Measurements from ENCODE around the gene TBC1D2B.
A peak's percentile ranks its signal among the peaks of the same experiment; 100 is the strongest.

TBC1D2B gene

GRCh38 chr15:78024519-78024870 lies 53.0 kb downstream of the TBC1D2B start:
- peak in 2 of 3 donors; percentile 39 to 58 for DNase-seq

DNA sequence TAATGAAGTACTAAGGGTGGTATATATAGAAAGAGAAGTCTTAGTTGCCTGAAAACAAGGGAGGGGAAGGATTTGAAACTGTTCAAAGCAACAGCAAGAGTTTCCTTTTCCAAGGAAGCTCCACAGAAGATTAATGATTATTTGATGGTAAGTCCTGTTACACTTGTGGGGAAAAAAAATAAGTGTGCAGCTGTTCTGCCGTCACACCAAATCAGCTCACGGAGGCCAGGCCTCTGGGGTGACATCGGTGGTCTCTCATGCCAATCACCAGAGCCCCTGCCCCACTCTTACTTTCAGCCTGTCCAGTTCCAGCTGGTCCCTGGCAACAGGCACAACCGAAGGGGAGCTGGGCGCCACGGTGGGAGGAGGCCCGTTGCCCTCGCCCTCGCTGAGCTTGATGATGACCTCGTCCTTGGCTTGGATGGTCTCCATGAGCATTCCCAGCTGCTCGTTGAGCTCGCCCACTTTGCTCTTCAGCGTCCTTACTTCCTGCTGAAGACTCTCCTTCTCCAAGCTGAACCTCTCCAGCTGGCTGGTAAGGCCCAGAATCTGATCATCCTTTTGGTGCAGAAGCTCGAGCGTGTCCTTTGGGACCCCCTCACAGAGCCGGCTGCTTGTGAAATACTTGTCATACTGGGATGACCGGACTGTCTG lies 53.5 kb downstream of the TBC1D2B start:
- no peak for DNase-seq

DNA sequence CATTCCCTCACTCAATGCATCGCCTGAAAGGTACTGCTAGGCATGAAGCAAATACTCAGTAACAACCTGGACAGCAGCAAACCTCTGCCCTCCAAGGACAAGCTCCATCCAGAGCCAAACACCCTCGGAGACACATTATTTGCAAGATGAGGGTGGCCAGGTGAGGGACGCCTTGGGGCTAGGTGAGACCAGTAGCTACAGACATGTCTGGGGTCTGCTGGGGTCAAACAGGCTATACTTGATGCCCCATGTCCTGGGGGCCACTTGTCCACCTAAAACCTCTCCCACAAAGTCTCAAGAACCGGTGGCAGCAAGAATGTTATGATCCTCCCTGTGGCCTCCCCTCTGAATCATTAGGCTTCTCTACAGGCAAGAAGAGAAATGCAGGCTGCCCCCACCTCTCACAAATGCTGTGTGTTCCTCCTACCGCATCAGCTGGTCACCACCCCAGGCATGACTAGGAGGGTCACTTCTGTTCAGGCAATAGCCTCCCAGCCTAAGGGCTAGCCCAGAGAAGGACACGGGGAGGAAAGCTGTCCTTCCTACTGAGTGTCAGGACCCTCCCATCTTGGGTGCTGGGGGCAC lies 54.3 kb downstream of the TBC1D2B start:
- DNase-seq, result peak in 1 of 3 donors; percentile 36

DNA sequence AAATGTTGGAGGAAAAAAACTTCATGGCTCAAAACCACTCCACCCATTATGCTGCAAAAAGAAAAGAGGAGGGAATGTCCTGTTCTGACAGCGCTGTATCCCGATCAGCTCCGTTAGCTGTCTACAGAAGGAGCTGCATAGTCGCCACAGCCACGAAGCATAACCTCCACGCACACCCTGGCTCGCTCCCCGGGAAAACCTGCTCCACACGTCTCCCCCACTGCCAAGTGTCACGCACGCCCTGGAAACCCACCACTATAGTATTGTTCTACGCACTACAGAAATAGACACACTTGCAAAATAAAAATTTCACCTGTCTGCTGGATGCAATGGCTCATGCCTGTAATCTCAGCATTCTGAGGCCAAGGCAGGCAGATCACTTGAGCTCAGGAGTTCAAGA lies 55.8 kb downstream of the TBC1D2B start:
- no peak for DNase-seq

- DNase-seq, result no peak
Measured at GRCh38 chr15:78020007-78020406, 57.5 kb downstream of the TBC1D2B start.

GRCh38 chr15:78018946-78019644 lies 58.4 kb downstream of the TBC1D2B start:
- DNase-seq, result peak; percentile 83 to 86 (median 84)

DNA sequence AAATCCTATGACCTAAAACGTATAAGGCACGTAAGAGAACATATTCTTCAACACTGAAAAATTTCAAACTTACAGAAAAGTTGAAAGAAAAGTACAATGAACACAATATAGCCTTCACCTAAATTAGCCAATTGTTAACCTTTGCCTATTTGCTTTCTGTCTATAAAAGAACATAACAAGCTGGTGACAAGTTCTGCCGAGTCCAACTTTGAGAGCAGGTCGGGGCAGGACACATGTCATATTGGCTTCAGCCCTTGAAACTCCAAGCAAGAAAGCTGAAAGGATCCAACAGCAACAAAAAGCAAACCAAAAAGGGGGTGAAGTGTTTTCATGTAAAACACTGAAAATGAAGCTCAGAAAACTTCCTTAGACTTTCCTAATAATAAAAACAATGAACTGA lies 59.1 kb downstream of the TBC1D2B start:
- no peak for DNase-seq

GRCh38 chr15:78016860-78017259 lies 60.7 kb downstream of the TBC1D2B start:
- DNase-seq, result no peak

DNA sequence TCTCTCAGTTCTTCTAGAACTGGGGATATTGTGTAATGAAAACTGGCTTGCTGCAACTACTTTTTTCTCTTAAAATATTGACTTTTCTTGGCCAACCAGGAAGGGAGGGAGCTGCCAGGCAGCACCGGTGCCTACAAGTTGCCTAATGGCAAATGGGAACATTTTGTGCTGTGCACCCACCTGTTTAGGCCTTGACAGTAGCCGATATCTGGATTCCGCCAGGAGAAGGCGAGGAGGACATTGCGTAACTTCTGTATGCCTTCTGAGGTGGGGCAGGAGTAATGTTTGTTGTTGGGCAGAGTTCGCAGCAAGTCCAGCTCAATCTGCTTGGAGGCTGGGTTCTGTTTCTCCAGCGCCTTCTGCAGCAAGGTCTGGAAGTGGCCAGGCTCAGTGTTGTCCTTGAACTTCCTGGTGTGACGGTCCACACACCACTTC lies 64.9 kb downstream of the TBC1D2B start:
- DNase-seq, result no peak

GRCh38 chr15:78010067-78010466 lies 67.4 kb downstream of the TBC1D2B start:
- DNase-seq, result no peak

- DNase-seq, result peak in 1 of 3 donors; percentile 21
Measured at GRCh38 chr15:78007964-78008886, 69.3 kb downstream of the TBC1D2B start.

DNA sequence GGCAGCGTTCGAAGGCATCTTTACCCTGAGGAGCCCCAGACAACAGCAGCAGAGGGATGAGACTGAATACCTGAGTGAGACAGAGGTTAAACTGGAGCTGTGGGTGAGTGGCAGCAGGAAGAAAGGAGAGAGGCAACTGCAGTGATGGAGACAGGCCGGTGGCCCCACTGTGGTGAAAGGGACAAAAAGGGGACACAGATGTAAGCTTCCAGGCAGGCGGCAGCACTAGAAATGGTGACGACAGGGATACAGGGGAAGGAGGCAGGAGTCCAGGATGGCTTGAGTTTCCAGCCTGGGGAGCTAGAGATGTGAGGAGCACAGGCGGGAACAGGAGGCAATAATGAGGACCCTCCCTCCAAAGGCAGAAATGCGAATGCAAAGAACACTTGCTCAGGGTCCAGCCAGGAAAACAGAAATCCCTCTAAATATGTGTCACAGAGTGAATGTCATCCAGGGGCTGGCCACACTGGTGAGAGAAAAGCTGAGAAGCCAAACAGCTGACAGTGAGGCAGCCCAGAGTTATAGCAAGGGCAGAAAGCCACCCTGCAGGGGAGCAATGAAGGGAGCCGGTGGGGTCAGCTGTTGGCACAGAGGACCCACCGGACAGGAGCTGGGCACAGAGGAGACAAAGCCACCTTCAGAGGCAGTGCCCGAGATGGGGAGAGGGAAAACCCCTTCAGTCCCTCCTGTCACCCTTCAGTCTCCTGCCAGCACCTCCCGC lies 70.1 kb downstream of the TBC1D2B start:
- DNase-seq, result no peak

- no peak for DNase-seq
Measured at GRCh38 chr15:78006567-78007205, 70.8 kb downstream of the TBC1D2B start.

DNA sequence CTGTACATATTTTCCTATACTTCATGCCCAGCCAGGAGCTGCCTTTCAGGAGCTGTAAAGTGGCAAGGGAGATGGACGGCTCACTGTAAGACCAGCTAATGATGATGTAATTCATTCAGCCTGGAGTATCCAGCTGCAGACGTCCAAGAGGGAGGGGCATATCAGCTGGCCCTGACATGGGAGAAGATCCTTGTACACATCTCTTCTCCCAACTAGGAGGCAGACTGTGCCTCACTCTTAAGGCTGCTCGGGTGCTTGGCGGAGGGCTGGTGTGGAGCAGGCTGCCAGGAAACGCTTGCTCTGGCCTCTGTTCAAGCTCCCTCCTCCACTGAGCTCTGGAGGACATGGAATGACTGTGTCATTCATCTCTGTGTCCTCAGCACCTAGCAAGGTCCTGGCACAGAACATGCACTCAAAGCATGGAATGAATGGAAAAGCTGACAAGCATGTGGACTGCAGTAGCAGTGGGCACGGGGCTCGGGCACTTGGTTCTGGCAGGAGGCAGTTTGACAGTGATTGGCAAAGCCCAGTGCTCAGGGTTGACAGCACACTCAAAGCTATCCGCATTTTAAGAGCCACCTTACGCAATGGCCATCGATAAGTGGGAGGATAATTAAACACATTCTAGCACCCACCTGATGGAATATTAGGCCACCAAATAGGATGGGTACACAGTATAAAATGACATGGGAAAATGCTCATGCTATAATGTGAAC lies 72.4 kb downstream of the TBC1D2B start:
- no peak for DNase-seq

DNA sequence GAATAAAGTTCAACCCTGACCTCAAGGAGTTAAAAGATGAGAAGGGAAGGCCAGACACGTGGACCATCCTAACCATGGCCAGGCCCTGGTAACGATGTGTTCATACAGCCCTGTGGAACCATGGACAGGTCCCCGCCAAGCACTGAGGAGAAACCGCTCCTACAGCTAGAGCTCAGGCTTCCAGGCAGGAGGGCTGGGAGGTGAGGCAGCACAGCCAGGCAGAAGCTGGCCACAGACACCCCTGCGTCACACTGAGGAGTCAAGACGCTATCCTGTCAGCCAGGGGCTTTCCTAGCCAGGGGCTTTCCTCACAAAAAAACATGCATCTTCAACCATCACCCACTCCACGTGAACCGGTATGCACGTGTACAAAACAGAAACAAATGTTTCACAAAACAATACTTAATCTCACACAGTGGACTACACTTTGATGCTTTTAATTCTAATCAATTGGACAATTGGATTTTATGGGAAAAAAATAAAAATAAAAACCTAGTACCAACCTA lies 73.2 kb downstream of the TBC1D2B start:
- no peak for DNase-seq

DNA sequence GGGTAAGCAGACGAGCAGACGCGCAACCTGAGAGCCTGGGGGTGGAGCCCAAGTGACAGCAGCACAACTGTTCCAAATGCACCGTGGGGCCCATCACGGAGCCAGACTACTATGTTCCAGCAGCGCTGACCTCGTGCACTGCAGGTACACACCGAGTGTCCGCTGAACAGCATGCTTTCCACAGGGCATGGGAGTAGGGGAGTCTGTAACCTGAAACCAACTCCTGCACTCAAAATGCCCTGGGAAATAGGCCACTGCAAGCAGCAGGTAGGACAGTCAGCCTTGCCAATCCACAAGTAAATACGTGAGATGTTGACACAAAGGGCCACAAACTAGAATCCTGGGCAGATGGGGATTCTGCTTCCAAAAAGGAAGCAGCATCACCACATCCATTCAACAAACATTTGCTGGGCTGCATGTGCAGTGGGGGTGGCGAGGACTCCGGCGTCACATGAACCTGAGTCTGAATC lies 73.9 kb downstream of the TBC1D2B start:
- no peak for DNase-seq

DNA sequence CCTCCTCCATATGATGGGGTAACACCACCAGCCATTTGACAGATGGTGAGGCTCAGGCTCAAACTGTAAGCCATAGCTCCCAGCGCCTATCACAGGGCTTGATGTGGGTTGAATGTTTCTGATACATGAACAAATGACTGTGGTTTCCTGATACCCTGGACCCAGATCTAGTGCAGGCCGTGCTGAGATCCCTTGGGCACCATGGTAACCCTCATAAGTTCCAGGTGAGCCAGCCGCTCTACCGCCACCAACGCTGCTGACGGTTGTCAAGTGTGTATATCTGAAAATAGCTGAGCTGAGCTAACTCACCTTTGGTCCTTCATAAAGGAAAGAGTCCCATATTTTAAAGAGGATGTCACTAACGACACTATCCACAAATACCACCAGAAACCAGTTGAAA lies 74.5 kb downstream of the TBC1D2B start:
- no peak for DNase-seq

DNA sequence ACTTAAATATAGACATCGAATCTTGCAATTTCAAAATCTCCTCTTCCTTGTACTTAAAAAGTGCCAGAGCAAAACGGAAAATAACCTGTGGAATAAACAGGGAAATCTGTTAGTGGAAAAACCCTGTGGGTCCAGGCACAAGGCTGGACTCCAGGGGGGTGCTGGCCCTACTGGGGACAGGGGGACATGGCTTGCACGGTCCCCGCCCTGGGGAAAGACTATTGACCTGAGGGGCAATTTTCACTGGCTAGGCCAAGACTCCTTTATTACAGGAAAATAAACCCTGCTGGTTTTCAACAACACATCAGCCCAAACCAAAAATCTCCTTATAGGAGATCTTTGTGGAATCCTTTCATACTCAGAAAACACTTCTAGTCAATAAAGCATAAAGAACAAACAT lies 75.9 kb downstream of the TBC1D2B start:
- no peak for DNase-seq

DNA sequence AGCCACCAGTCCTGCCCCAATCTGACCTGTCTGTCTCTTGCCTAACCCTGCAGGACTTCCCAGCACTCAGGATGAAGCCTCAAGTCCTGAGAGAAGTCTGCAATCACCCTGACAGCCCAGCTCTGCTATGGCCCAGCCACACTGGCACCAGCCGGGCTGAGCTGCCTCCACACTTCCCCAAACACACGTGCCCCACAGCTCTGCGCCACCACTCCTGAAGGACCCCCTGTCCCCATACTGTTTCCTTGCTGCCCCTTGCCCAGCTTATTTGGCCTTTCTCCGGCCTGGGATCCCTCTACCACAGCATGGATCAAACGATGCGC lies 76.6 kb downstream of the TBC1D2B start:
- no peak for DNase-seq

DNA sequence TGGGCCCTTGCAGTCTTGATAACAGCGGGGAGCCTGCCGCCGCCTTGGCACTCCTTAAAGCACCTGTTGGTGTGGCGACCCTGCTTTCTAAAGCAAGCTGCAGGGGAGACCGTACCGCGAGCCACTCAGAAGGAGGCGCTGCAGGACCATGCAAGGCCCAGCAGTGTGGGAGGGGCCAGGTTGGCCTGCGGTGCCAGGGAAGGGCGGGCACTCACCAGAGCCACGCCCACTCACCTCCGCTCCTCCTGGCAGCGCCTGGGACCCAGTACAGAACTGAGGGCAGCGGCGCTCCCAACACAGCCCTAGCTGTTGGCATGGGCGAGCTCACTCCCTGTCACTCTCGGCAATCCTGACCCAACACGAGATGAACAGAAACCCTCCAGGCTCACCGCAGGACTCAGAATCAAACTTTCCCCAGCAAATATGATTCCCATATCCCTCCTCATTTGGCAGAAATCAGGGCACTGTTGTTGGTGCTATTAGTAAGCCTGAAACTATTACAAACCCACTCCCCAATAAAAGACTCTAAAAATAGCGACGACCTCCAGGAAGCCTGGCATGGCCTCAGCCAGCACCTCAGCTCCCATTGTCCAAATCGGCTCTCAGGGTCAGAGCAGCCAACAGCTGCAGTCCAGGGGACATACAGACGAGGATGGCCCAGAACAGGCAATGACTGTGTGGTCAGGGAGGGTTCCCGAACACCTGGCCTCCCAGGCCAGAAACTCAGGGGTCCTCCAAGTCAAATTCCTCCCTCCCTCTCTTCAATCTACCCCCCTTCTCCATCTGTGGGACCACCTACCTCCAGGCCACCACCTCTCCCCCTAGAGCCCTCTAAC lies 77.2 kb downstream of the TBC1D2B start:
- peak; percentile 83 to 84 (median 83) for DNase-seq
